A673 (cell line): ENCODE measurements around the gene GDA.

ENCODE experiments used
- CTCF ChIP-seq: fragments of 300-800, 200-600 bp; sonication (generic); conservative IDR thresholded peaks from 2 replicates; pipeline ENCODE4 v1.5.1; 2017; ENCODE audit warnings: low read depth, mild to moderate bottlenecking, antibody characterized with exemption, low read length, moderate library complexity, mixed read lengths
- EZH2 ChIP-seq: fragments of 200-600 bp; sonication (generic); IDR thresholded peaks from 2 replicates; pipeline ENCODE4 v1.6.1; 2017; ENCODE audit warnings: borderline replicate concordance, low read depth, mild to moderate bottlenecking, mixed read lengths, antibody characterized with exemption, low read length; ENCODE audit not compliant: poor library complexity, severe bottlenecking

GRCh38 chr9:72200452-72200851 lies 51.2 kb downstream of the GDA start:
- TF ChIP-seq CTCF (no peak), EZH2 (no peak)
